Spinal cord (tissue), 10 donors: ENCODE measurements around the gene DZANK1. TPM values are rescaled to one million over a fixed set of nuclear protein-coding genes. Genes with fewer than 3 reads are reported as not detected.
"Not testable (repeated sequence)": the region's sequence is repeated elsewhere in the genome, so short reads cannot be mapped to it uniquely, and the experiment has no call there.

Source experiments
- DNase-seq, 6 donors: peaks; one replicate each; pipeline versions ENCODE4 v3.0.0 to v3.0.0-alpha.2; 2013 to 2015; ENCODE audit warnings: low spot score in 6 of 6, low read depth in 4 of 6
- H3K27ac ChIP-seq: one replicate; pipeline ENCODE4 v1.5.1; 2013; ENCODE audit warnings: low read depth, low read length, control low read depth
- H3K27me3 ChIP-seq: one replicate; pipeline ENCODE4 v1.6.1; 2013; ENCODE audit warnings: low read length; ENCODE audit not compliant: control insufficient read depth, insufficient read depth
- H3K36me3 ChIP-seq: one replicate; pipeline ENCODE4 v1.6.1; 2013; ENCODE audit warnings: low read length; ENCODE audit not compliant: control insufficient read depth, insufficient read depth
- H3K4me1 ChIP-seq: one replicate; pipeline ENCODE4 v1.6.1; 2013; ENCODE audit warnings: low read length; ENCODE audit not compliant: control insufficient read depth, insufficient read depth
- H3K4me3 ChIP-seq: one replicate; pipeline ENCODE4 v1.5.1; 2013; ENCODE audit warnings: low read depth, low read length, control low read depth
- H3K9me3 ChIP-seq: one replicate; pipeline ENCODE4 v1.6.1; 2013; ENCODE audit warnings: low read length; ENCODE audit not compliant: control insufficient read depth, insufficient read depth
- WGBS: methylation state at CpG from one replicate; pipeline ENCODE4 v1.1.5; 2013; ENCODE audit warnings: missing lambda C conversion rate; ENCODE audit not compliant: insufficient coverage; 5-methylcytosine and 5-hydroxymethylcytosine counted together
- polyA plus RNA-seq, 2 donors: library from polyadenylated mRNA; unstranded; fragments of 120-200 nt; gene quantifications; one replicate each; pipeline ENCODE4 v1.2.1, GENCODE V29; 2013; ENCODE audit not compliant: insufficient read length in 2 of 2
- total RNA-seq, 2 donors: library from RNA; depleted of rRNA in 1 of 2; stranded (reverse); fragments of 120-200 nt in 1 of 2; fragments of >200 nt in 1 of 2; gene quantifications; one replicate each; pipeline versions ENCODE4 v1.2.3 to v1.2.4, GENCODE V29; 2013 to 2014
- donor health status: healthy.

The DZANK1 gene
- total and polyA plus RNA-seq, 4 donors, result 3.2 to 11.1 (median 7.0) TPM

GRCh38 chr20:18394363-18394762 is 72.5 kb downstream of the DZANK1 start:
- H3K4me1 ChIP-seq, result no peaks in the 10 kb centered on the region

GRCh38 chr20:18391686-18392085 is 75.1 kb downstream of the DZANK1 start:
- 86% methylated on average over 2 of the region's 5 CpGs for WGBS

More at GRCh38 chr20:18394363-18394762, 72.5 kb downstream of the DZANK1 start:
- H3K27me3 ChIP-seq, result no peaks in the 10 kb centered on the region
- no peak overlapping the region for H3K4me3 ChIP-seq
- H3K9me3 ChIP-seq, result no peaks in the 10 kb centered on the region
- H3K36me3 ChIP-seq, result peaks cover 9% of the 10 kb centered on the region
- WGBS, result 18% methylated on average over 4 of the region's 4 CpGs
- DNase-seq, result no peak
- H3K27ac ChIP-seq, result no peak overlapping the region

GRCh38 chr20:18390201-18390600 is 76.6 kb downstream of the DZANK1 start:
- Histone ChIP-seq H3K27me3 (no peaks in the 10 kb centered on the region), H3K36me3 (peaks cover 6% of the 10 kb centered on the region), H3K27ac (no peak overlapping the region), H3K4me1 (no peaks in the 10 kb centered on the region), H3K4me3 (no peak overlapping the region), H3K9me3 (no peaks in the 10 kb centered on the region)
- DNase-seq, result no peak
- 55% methylated on average over 3 of the region's 3 CpGs for WGBS

More at GRCh38 chr20:18391686-18392085, 75.1 kb downstream of the DZANK1 start:
- no peak overlapping the region for H3K27ac ChIP-seq
- peaks cover 6% of the 10 kb centered on the region for H3K36me3 ChIP-seq
- H3K4me3 ChIP-seq, result no peak overlapping the region
- H3K27me3 ChIP-seq, result no peaks in the 10 kb centered on the region
- no peak for DNase-seq
- H3K9me3 ChIP-seq, result no peaks in the 10 kb centered on the region
- no peaks in the 10 kb centered on the region for H3K4me1 ChIP-seq

GRCh38 chr20:18388860-18389259 is 78.0 kb downstream of the DZANK1 start:
- Histone ChIP-seq H3K27me3 (no peaks in the 10 kb centered on the region), H3K4me3 (no peak overlapping the region), H3K9me3 (no peaks in the 10 kb centered on the region), H3K36me3 (peaks cover 11% of the 10 kb centered on the region), H3K4me1 (no peaks in the 10 kb centered on the region), H3K27ac (no peak overlapping the region)
- DNase-seq, result no peak
- 100% methylated on average over 1 of the region's 6 CpGs for WGBS

- no peaks in the 10 kb centered on the region for H3K4me1 ChIP-seq
- H3K27ac ChIP-seq, result no peak overlapping the region
- no peak overlapping the region for H3K4me3 ChIP-seq
- 74% methylated on average over 7 of the region's 7 CpGs for WGBS
- H3K27me3 ChIP-seq, result no peaks in the 10 kb centered on the region
- no peak for DNase-seq
- H3K36me3 ChIP-seq, result peaks cover 11% of the 10 kb centered on the region
- no peaks in the 10 kb centered on the region for H3K9me3 ChIP-seq
Measured at GRCh38 chr20:18380908-18381529, 85.8 kb downstream of the DZANK1 start.

GRCh38 chr20:18377896-18378481 is 88.8 kb downstream of the DZANK1 start:
- DNase-seq, result no peak
- H3K4me3 ChIP-seq, result no peak overlapping the region
- 72% methylated on average over 6 of the region's 8 CpGs for WGBS
- H3K27me3 ChIP-seq, result no peaks in the 10 kb centered on the region
- H3K27ac ChIP-seq, result no peak overlapping the region
- H3K9me3 ChIP-seq, result no peaks in the 10 kb centered on the region
- H3K36me3 ChIP-seq, result peaks cover 2% of the 10 kb centered on the region
- H3K4me1 ChIP-seq, result no peaks in the 10 kb centered on the region

- H3K27me3 ChIP-seq, DNase-seq, H3K9me3 ChIP-seq, H3K27ac ChIP-seq, H3K36me3 ChIP-seq, H3K4me1 ChIP-seq, H3K4me3 ChIP-seq: not testable (repeated sequence)
- whole genome bisulfite sequencing, result 98% methylated on average over 17 of the region's 28 CpGs
Measured at GRCh38 chr20:18375551-18375950, 91.3 kb downstream of the DZANK1 start.

GRCh38 chr20:18372296-18372695 is 94.5 kb downstream of the DZANK1 start:
- Histone ChIP-seq H3K4me1 (no peaks in the 10 kb centered on the region), H3K4me3 (no peak overlapping the region), H3K36me3 (no peaks in the 10 kb centered on the region), H3K27ac (no peak overlapping the region), H3K9me3 (no peaks in the 10 kb centered on the region), H3K27me3 (no peaks in the 10 kb centered on the region)
- no CpG with 5 or more reads among the region's 1 CpG for WGBS
- DNase-seq, result no peak

GRCh38 chr20:18364768-18365167 is 102.1 kb downstream of the DZANK1 start:
- Histone ChIP-seq H3K36me3 (no peaks in the 10 kb centered on the region), H3K9me3 (no peaks in the 10 kb centered on the region), H3K4me1 (no peaks in the 10 kb centered on the region), H3K27me3 (no peaks in the 10 kb centered on the region), H3K27ac (no peak overlapping the region), H3K4me3 (no peak overlapping the region)
- no peak for DNase-seq
- WGBS, result 67% methylated on average over 1 of the region's 2 CpGs

GRCh38 chr20:18363708-18364107 is 103.1 kb downstream of the DZANK1 start:
- no peaks in the 10 kb centered on the region for H3K4me1 ChIP-seq
- no peaks in the 10 kb centered on the region for H3K9me3 ChIP-seq
- H3K27ac ChIP-seq, result no peak overlapping the region
- H3K27me3 ChIP-seq, result no peaks in the 10 kb centered on the region
- no peak for DNase-seq
- H3K36me3 ChIP-seq, result no peaks in the 10 kb centered on the region
- 100% methylated on average over 1 of the region's 2 CpGs for WGBS
- H3K4me3 ChIP-seq, result no peak overlapping the region
